Nucleus accumbens (tissue), 56 donors: ENCODE results near the gene ZFP36L1.

Experiments used
- DNase-seq, 56 donors: peaks; one replicate each; lab custom pipeline; 2025; lab: John Stamatoyannopoulos, UW

Gene ZFP36L1, protein sequence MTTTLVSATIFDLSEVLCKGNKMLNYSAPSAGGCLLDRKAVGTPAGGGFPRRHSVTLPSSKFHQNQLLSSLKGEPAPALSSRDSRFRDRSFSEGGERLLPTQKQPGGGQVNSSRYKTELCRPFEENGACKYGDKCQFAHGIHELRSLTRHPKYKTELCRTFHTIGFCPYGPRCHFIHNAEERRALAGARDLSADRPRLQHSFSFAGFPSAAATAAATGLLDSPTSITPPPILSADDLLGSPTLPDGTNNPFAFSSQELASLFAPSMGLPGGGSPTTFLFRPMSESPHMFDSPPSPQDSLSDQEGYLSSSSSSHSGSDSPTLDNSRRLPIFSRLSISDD

DNA sequence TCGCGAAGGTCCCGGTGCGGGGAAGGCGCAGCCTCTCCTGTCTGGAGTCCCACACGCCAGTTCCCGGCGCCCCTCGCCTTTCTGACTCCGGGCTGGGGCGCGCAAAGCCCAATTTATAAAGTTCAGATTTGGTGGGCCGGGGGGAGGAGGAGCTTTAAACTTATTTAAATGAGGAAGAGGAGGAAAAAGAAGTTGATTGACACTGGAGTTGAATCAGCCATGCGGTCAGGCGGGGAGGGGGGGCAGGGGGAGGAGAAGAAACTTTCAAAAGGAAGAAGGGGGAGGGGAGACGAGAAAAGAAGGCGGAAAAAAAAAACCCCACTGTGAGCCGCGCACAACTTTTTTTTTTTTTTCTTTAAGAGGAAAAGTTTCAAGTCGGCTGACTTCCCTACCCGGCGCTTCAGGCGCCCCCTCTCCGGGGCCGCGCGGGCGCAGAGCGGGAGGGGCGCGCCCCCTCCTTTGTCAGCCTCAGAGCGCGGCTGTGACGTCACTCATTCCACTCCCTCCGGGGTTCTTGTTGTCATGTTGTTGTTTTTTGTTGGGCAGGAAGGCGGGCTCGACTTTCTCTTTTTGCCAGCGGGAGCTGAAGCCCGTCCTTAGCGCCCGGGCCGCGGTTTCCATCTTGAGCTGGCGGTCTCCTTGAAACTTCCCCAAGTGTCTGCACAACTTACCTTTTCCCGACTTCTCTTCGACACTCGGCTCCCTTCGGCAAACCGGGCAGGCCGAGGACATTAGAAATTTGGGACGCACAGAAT is at the start of gene ZFP36L1:
Gene ZFP36L1, minus strand, starts transcription at position 89 of the 755 bp plus-strand sequence. CDS start 129 bp downstream, outside the sequence.
- DNase-seq = peak in 52 of 56 donors; percentile 16 to 89 (median 65)

DNA sequence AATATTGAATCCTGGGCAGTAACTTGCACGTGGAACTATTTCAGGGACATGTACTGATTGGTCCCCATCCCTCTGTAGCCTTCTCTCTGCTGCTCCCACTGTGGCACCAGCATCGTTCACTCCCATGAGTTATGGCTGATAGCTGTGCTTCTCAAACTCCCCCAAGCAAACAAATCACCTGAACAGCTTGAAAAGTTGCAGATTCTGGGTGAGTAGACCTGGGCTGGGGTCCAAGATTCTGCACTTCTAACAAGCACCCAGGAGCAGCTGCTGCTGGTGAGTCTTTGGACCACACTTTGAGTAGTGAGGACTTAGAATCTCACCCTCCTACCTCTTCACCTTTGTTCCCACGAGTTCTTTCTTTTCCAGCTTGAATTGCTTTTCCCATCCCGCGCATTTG is 49.4 kb upstream of the ZFP36L1 start:
- DNase-seq = no peak

DNA sequence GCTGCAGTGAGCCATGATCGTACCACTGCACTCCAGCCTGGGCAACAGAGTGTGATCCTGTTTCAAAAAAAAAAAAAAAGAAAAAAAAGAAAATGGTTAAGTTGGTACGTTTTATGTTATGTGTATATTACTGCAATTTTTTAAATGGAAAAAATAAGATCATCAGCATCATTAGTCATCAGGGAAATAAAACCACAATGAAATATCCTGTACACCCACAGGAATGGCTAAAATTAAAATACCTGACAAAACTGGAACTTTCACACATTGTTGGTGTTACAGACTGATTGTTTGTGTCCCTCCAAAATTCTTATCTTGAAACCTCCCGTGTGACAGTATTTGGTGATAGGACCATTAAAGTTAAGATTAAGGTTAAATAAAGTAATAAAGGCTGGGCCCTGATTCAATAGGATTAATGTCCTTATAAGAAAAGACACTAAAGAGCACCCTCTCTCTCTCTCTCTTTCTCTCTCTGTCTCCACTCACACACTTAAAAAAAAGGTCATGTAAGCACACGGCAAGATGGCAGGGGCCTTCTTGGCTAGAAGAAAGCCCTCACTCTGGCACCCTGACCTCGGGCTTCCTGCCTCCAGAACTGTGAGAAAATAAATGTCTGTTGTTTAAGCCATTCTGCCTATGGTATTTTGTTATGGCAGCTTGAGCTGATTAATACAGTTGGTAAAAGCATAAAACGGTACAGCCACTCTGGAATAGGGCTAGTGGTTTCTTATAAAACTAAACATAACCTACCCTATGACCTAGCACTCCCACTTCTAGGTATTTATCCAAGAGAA is 48.3 kb upstream of the ZFP36L1 start:
- DNase-seq = no peak

DNA sequence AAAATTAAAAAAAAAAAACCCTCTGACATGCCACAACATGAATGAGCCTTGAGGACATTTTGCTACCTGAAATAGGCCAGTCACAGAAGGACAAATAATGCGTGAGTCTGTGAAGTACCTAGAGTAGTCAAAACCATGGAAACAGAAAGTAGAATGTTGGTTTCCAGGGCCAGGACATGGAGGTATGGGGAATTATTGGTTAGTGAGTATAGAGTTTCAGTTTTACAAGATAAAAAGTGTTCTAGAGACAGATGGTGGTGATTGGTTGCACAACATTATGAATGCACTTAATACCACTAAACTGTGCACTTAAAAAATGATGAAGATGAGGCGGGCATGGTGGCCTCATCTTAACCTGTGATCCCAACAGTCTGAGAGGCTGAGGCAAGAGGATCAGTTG is 47.6 kb upstream of the ZFP36L1 start:
- DNase-seq = no peak

DNA sequence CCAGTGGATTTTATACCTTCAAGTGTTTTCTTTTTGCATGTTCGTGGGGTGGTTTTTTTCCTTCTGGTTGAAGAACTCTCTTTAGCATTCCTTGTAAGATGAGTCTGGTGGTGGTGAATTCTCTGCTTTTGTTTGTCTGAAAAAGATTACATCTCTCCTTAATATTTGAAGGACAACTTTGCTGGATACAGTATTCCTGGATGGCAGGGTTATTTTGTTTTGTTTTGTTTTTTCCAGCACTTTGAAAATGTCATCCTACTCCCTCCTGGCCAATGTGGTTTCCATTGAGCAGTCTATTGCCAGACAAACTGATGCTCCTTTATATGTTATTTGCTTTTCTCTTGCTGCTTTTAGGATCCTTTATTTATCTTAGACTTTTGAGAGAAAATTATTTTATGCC is 43.2 kb upstream of the ZFP36L1 start:
- no peak for DNase-seq

DNA sequence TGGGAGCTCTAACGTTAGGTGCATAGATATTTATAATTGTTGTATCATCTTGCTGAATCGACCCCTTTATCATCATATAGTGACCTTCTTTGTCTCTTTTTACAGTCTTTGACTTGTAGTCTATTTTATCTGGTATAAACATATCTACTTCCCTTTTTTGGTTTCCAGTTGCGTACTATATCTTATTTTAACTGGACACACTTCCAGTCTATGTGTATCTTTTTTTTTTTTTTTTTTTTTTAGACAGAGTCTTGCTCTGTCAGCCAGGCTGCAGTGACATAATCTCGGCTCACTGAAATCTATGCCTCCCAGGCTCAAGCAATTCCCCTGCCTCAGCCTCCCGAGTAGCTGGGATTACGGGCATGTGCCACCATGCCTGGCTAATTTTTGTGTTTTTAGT is 41.9 kb upstream of the ZFP36L1 start:
- no peak for DNase-seq

DNA sequence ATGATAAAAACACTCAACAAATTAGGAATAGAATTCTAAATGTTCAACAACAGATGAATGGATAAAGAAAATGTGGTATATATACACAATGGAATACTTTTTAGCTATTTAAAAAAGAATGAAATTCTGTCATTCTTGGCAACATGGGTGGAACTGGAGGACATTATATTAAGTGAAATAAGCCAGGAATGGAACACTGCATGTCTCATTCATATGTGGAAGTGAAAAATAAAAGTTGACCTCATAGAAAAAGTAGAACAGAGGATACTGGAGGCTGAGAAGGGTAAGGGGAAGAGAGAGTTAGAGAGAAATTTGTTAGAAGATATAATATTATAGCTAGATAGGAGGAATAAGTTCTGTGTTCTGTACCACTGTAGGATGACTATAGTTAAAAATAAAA is 35.8 kb upstream of the ZFP36L1 start:
- no peak for DNase-seq

DNA sequence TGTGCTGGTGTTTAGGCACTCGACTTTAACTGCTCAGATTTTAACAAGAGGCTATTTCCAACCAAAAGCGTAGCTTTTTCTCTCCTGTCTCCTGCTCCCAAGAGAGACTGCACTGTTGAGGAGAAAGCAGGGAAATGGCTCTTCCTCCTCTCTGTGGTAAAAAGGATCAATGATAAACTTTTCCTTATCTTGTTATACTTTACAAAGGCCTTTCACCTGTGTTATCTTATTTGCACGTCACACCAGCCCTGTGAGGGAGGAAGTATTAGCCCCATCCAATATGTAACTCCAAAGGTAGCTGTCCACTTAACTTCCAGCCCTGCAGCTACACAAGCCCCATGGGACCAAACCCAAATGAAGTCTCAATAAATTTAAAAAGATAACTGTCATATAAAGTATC is 32.9 kb upstream of the ZFP36L1 start:
- no peak for DNase-seq

DNA sequence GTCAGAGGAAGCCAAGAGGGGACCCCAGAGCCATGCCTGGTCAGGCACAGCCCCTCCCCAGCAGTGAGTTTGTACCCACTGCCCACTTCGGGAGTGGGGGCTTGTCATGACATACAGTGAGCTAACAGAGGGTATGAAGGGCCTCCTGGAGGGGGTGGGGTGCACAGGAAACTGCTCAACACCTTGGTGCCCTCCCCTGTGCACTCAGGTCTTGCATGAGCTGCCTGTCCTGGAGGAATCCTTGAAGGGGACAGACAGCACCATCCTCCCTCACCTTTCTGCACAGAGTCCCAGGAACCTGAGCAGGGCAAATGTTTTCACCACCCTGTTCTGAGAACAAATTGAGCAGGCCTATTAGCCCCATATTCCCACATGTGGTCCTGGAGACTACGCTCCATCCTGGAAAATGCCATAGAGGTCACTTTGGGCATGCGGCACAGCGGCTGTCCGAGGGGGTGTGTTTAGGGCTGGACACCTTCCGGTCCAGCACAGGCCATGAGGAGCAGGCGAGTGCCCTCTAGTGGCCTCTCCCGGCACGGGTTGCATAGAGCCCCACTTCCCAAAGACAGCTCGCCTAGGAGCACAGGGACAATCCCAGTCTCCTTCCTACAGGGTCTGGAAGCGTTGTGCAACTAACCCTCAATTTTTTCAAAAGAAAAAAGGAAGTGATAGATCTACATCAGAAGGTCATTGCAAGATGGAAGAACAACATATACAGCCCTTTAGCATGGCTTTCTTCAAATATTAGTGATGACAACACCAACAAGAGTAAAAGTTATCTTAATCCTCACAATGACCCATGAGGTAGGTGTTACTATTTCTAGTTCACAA is 31.9 kb upstream of the ZFP36L1 start:
- peak in 45 of 56 donors; percentile 7 to 82 (median 39) for DNase-seq

DNA sequence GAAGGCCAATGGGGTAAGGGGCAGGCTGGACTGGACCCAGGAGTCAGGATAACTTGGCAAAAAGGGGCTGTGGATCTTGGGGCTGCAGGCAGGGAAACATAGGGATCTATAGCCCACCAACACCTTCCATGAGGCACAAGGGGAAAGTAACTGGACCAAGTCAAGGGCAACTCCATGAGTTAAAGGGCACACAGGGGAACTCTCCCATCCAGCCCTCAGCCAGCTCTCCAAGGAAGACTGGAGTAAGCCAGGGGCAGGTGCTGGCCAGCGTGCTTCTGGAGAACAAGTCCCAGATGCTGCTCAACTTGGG is 31.3 kb upstream of the ZFP36L1 start:
- no peak for DNase-seq

DNA sequence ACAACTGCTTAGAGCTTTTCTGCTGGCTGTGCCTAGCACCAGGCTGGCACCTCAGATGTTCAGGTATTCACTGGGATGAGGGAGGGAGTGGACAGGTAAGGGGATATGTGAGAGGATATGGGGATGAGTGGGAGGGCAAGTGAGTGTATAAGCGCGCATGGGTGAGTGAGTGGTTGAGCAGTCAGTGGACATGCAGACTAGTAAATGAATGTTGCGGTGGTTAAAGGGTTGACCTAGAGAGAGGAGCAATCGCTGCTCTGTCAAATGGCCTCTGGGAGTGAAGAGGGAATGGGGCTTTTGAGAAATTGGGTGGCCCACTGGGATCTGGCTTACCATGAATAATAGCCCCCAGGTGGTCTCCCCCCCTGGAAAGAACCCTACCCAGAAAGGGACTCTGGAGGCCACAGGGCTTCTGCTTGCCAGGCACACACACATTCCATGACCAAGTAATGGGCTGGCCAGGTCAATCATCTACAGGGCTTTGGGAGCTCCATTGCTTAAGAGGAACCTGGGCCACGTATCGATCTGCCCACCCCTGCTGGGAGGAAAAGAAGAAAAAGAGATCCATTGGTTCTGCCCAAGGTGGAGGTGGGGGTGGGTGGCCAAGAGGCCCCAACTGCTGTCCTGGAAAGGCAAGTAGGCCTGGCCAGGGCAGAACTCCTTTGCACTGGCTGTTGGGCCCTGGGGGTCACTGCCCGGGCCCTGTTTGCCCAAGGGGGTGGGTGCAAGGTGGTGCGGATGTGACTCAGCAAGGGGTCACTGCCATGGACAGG is 30.8 kb upstream of the ZFP36L1 start:
- no peak for DNase-seq

DNA sequence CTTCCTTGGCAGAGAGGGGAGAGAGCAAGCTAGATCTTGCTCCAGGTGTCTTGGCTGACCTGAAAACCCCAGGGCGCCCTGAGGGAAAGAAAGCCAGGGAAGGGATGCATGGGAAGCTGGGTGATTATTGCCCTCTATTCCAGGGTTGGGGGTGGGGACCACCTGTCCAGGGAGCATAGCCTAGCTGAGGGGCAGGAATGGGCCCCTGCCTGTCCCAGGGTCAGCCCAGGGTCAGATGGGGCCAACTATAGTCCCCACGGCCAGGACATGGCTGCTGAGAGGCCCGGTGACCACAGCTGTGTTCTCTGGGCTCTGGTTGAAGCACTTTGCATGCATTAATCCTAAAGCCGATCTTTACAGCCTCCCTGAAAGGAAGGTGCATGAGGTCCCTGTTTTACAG is 30.1 kb upstream of the ZFP36L1 start:
- no peak for DNase-seq

DNA sequence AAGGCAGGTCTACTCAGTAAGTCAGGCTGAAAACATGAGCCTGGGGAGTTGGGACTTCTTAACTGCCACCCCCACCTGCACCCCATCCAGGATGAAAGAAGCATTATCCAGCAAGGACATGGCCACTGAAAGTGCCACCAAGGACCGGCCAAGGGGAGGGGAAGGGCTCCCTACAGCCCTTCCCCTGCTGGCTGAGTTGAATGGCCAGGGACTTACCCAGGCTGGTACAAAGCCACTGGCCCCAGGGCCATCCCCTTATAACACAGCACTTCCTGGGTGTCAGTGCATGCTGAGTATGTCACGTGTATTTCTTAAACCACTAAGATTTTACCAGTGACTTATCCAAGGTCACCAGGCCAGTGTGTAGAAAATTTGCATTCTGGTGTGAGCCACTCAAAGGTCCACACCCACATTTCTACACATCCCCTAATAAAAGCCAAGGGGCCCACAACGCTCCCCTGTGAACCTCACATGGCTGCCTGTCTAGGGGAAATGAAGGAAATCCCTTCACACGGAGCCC is 29.3 kb upstream of the ZFP36L1 start:
- no peak for DNase-seq

DNA sequence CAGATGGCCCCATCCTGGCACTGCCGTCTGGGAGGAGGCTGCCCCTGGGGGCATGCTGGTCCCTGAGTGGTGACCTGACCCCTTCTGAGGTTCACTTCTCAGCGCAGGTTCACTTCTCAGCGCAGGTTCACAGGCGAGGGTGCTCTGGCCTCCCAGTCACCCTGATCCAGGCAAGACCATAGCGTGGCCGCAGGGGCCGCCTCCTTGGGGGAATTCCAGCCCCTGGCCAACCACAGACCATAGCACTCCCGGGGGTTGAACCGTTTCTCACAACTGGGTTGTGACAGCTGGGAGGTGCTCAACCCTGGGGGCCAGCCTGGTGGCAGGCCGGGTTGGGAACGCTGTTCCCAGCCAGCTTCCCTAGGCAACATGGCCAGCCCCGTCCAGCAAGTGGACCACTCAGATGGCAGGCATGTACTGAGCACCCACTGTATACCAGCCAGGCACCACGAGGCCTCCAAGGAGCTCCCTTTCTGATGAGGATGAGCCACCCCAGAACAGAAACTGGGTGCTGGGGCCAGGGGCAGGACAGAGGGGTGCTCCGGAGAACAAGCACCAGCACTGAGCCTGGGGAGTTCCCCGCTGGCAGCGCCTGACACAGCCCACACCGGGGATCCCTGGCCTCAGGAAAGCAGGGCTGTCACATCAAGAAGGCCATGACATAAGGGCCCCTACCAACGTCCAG is 28.3 kb upstream of the ZFP36L1 start:
- no peak for DNase-seq

DNA sequence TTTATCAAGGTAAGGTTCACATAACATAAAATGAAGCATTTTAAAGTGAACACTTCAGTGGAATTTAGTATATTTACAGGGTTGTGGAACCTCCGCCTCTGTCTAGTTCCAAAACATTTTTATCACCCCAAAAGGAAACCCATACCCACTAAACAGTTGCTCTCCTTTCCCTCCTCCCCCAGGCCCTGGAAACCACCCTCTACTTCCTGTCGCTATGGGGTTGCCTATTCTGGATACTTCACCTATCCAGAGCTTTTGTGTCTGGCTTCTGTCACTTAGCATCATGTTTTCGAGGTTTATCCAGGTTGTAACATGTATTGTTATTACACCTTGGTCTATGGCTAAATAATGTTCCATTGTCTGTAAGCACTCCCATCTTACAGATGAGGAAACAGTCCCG is 27.7 kb upstream of the ZFP36L1 start:
- no peak for DNase-seq

DNA sequence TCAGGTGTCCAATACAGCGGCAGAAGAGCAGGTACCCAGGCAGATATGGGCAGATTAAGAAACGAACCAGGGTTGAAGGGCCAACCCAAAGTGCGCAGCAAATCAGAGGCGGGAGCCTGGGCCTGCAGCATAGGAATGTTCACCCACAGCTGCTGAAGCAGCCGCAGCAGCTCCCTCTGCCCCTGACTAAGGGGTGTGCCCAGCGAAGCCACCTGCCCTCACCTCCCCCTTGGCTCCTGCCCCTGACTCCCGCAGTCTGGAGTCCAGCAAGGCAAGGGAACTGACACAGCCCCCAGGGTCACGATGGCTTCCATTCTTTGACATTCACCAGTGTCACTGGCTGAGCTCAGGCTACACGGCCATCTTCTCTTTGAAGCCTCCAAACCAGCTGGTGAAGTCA is 27.3 kb upstream of the ZFP36L1 start:
- no peak for DNase-seq

DNA sequence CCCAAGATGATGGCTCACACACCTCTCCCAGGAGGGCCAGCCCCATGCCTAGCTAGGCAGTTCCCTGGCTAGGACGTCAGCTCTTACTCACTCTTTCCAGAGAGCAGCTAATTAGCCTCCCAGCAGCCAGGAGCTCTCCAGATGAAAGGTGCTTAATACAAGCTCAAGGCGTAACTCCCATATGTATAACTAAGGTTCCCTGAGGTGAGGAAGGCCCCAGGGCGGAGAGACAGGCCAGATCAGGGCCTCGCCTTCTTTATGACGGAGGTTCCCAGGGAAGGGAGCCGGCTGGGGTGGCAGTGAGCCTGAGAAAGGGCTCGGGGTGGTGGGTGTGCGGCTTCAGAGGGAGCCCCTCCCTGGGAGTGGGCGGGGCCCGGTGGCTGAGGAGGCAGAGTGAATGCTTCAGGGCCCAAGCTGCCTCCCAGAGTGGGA is 26.4 kb upstream of the ZFP36L1 start:
- DNase-seq = no peak

DNA sequence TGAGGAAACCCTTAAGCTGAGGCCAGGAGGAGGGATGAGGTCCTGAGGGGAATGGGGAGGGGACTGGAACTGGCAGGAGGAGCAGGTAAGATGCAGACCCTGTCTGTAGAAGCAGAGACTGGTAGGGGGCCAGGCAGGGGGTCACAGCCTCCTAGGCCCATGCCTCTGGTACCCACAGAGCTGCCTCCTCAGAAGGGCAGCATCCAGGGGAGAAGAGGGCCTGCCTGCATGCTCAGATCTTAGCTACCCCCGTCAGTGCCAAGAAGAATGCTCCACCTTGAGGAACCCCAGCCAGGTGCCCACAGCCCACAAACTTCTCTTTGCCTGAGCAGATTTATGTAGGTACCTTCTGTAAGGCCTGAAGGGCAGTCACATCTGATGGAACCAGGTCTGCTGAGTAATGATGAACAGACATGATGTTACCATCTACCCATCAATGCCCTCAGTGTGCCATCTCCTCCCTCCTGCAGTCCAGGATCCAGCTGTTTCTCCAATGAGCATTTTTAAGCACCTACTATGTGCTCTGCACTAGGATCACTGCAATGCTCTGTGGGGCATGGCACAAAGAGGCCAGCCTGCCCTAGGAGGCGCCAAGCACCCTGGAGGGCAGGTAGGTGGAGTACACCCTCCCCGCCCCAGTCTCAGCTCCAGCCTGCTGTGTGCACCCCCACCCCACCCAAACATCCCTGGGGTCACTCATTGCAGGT is 24.8 kb upstream of the ZFP36L1 start:
- no peak for DNase-seq
